Dermis microvascular lymphatic vessel endothelial cell (primary cell): Measurements from ENCODE around the gene PDPN. TPM values are rescaled to one million over a fixed set of nuclear protein-coding genes. Genes with fewer than 3 reads are reported as not detected.

Experiments
- total RNA-seq: library from RNA; depleted of rRNA; stranded (reverse); fragments of >200 nt; gene quantifications from 2 replicates; pipeline ENCODE4 v1.2.1, GENCODE V29; 2014

Gene PDPN
- total RNA-seq, 1 donor from 2014 or later, result 70.3 TPM

Other genes starting within 250 kb of the PDPN start
- not detected in 2 replicates for gene PRAMEF14, start 236.7 kb upstream of the PDPN start, total RNA-seq
- not detected in 2 replicates for gene PRAMEF19, start 211.9 kb upstream of the PDPN start, total RNA-seq
- not detected in 2 replicates for gene PRAMEF17, start 194.2 kb upstream of the PDPN start, total RNA-seq
- not detected in 2 replicates for gene PRAMEF20, start 173.4 kb upstream of the PDPN start, total RNA-seq
- gene LRRC38, start 69.8 kb upstream of the PDPN start, total RNA-seq, result under 0.01 and 0.13 TPM in 2 replicates
- 6.3 and 10.9 TPM in 2 replicates for gene PRDM2, start 116.4 kb downstream of the PDPN start, total RNA-seq